Astrocyte (in vitro differentiated cells and primary cell): Measurements from ENCODE around the gene RTL10. TPM values are rescaled to one million over a fixed set of nuclear protein-coding genes. Genes with fewer than 3 reads are reported as not detected.

Experiments
- DNase-seq: peaks from one replicate; pipeline ENCODE4 v3.0.0-alpha.2; 2010; ENCODE audit warnings: low read depth
- FAIRE-seq: peaks from 2 replicates; lab custom pipeline; 2011; peaks lifted over from hg19 to GRCh38; lab: Jason Lieb, UNC
- H2AFZ ChIP-seq: 2 replicates; pipeline ENCODE4 v1.6.0; 2012; ENCODE audit warnings: low read depth, low read length, inconsistent platforms
- H3K27ac ChIP-seq: 2 replicates; pipeline ENCODE4 v1.5.1; 2011; ENCODE audit warnings: low read depth, low read length, inconsistent platforms
- H3K27me3 ChIP-seq: 2 replicates; pipeline ENCODE4 v1.6.0; 2011; ENCODE audit warnings: low read length, inconsistent platforms; ENCODE audit not compliant: insufficient read depth
- H3K36me3 ChIP-seq: 2 replicates; pipeline ENCODE4 v1.5.1; 2011; ENCODE audit warnings: low read length, inconsistent platforms; ENCODE audit not compliant: insufficient read depth
- H3K4me1 ChIP-seq: 2 replicates; pipeline ENCODE4 v1.5.1; 2011; ENCODE audit warnings: low read length, inconsistent platforms; ENCODE audit not compliant: insufficient read depth
- H3K4me2 ChIP-seq: 2 replicates; pipeline ENCODE4 v1.6.0; 2012; ENCODE audit warnings: low read length, inconsistent platforms
- H3K4me3 ChIP-seq: 2 replicates; pipeline ENCODE4 v1.5.1; 2011; ENCODE audit warnings: low read depth, mild to moderate bottlenecking, low read length, inconsistent platforms; ENCODE audit not compliant: insufficient read depth
- H3K79me2 ChIP-seq: 2 replicates; pipeline ENCODE4 v1.6.0; 2012; ENCODE audit warnings: mild to moderate bottlenecking, low read length, inconsistent platforms; ENCODE audit not compliant: insufficient read depth
- H3K9ac ChIP-seq: 2 replicates; pipeline ENCODE4 v1.6.0; 2012; ENCODE audit warnings: mild to moderate bottlenecking, low read length, inconsistent platforms
- H3K9me3 ChIP-seq: 2 replicates; pipeline ENCODE4 v1.5.1; 2012; ENCODE audit warnings: low read depth, mild to moderate bottlenecking, low read length, inconsistent platforms; ENCODE audit not compliant: insufficient read depth
- H4K20me1 ChIP-seq: 2 replicates; pipeline ENCODE4 v1.6.0; 2012; ENCODE audit warnings: low read length, inconsistent platforms; ENCODE audit not compliant: insufficient read depth
- H3K27ac Mint-ChIP-seq: one replicate; pipeline ENCODE4 v1.8.0; 2021; ENCODE audit warnings: mild to moderate bottlenecking, mixed read lengths; ENCODE audit not compliant: unreplicated experiment
- H3K27me3 Mint-ChIP-seq: one replicate; pipeline ENCODE4 v1.8.0; 2021; ENCODE audit warnings: low read depth, mixed read lengths; ENCODE audit not compliant: unreplicated experiment
- H3K36me3 Mint-ChIP-seq: one replicate; pipeline ENCODE4 v1.8.0; 2021; ENCODE audit warnings: low read depth, mixed read lengths; ENCODE audit not compliant: unreplicated experiment
- H3K4me1 Mint-ChIP-seq: one replicate; pipeline ENCODE4 v1.8.0; 2021; ENCODE audit warnings: low read depth, mixed read lengths; ENCODE audit not compliant: unreplicated experiment
- H3K4me3 Mint-ChIP-seq: one replicate; pipeline ENCODE4 v1.8.0; 2021; ENCODE audit warnings: mild to moderate bottlenecking, moderate library complexity, mixed read lengths; ENCODE audit not compliant: unreplicated experiment
- H3K9me3 Mint-ChIP-seq: one replicate; pipeline ENCODE4 v1.8.0; 2021; ENCODE audit warnings: mild to moderate bottlenecking, mixed read lengths; ENCODE audit not compliant: unreplicated experiment
- EZH2 ChIP-seq: IDR thresholded peaks from 2 replicates; pipeline ENCODE4 v1.6.1; 2012; ENCODE audit warnings: mild to moderate bottlenecking, low read length, inconsistent platforms; ENCODE audit not compliant: insufficient read depth
- total RNA-seq: library from RNA; stranded (reverse); gene quantifications from 2 replicates; pipeline ENCODE4 v1.2.1, GENCODE V29; 2021
- TF ChIP-seq, protein P1 (sequence below): IDR thresholded peaks from 2 replicates; pipeline ENCODE4 v1.5.1; 2011; ENCODE audit warnings: low read depth, mild to moderate bottlenecking, inconsistent platforms, low read length, moderate library complexity; ENCODE audit not compliant: insufficient read depth

Gene RTL10
- total RNA-seq, 1 donor from 2014 or later: 43.0 TPM

GRCh38 chr22:19847345-19847632, 7.4 kb downstream of the RTL10 start:
- no peaks in the 10 kb centered on the region for H3K27me3 ChIP-seq
- peaks cover 5% of the 10 kb centered on the region for H3K36me3 ChIP-seq
- FAIRE-seq (no peak), DNase-seq (no peak)
- Mint-ChIP-seq H3K4me3 (no peak overlapping the region), H3K9me3 (no peaks in the 10 kb centered on the region), H3K27ac (no peak overlapping the region), H3K4me1 (peaks cover 29% of the 10 kb centered on the region), H3K36me3 (peaks cover 11% of the 10 kb centered on the region), H3K27me3 (no peaks in the 10 kb centered on the region)
- H3K4me3 ChIP-seq: no peak overlapping the region
- TF ChIP-seq, protein P1, sequence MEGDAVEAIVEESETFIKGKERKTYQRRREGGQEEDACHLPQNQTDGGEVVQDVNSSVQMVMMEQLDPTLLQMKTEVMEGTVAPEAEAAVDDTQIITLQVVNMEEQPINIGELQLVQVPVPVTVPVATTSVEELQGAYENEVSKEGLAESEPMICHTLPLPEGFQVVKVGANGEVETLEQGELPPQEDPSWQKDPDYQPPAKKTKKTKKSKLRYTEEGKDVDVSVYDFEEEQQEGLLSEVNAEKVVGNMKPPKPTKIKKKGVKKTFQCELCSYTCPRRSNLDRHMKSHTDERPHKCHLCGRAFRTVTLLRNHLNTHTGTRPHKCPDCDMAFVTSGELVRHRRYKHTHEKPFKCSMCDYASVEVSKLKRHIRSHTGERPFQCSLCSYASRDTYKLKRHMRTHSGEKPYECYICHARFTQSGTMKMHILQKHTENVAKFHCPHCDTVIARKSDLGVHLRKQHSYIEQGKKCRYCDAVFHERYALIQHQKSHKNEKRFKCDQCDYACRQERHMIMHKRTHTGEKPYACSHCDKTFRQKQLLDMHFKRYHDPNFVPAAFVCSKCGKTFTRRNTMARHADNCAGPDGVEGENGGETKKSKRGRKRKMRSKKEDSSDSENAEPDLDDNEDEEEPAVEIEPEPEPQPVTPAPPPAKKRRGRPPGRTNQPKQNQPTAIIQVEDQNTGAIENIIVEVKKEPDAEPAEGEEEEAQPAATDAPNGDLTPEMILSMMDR: no peak
- TF ChIP-seq EZH2: no peak
- no peak overlapping the region for H3K9ac ChIP-seq
- no peak overlapping the region for H3K4me2 ChIP-seq
- H3K4me1 ChIP-seq: peaks cover 15% of the 10 kb centered on the region
- H3K79me2 ChIP-seq: peaks cover 33% of the 10 kb centered on the region
- no peaks in the 10 kb centered on the region for H3K9me3 ChIP-seq
- H4K20me1 ChIP-seq: peaks cover 94% of the 10 kb centered on the region
- H3K27ac ChIP-seq: no peak overlapping the region
- no peak overlapping the region for H2AFZ ChIP-seq

DNA sequence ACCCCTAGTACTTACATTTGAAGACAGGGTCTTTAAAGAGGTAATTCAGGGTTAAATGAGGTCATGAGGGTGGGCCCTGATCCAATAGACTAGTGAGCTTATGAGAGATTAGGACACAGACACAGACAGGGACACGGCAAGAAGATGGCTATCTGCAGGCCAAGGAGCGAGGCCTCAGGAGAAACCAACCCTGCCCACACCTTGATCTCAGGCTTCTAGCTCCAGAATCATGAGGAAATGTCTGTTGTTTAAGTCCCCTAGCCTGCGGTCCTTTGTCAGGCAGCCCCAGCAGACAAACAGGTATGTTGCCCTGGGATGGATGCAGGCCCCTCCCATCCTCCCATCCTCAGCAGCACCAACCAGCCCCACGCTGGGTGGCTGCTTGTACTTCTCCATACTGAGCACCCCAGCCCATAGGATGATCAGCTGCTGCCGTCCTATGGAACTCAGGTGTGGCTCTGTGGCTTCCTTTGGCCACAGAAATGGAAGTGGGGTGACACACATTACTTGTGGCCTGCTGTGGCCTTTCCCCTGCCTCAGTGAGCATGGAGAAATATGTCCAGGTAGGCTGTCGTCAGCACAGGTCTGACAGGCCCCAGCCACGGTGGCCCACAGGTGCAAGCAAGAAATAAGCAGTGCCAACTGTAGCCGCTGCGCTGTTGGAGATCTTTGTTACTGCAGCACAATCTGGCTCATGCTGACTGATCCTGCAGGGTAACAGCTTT, 7.9 kb downstream of the RTL10 start:
- Mint-ChIP-seq H3K36me3 (peaks cover 8% of the 10 kb centered on the region), H3K4me3 (no peak overlapping the region), H3K4me1 (peaks cover 25% of the 10 kb centered on the region), H3K27me3 (no peaks in the 10 kb centered on the region), H3K27ac (no peak overlapping the region), H3K9me3 (no peaks in the 10 kb centered on the region)
- Histone ChIP-seq H3K4me2 (no peak overlapping the region), H2AFZ (no peak overlapping the region), H3K9ac (no peak overlapping the region), H4K20me1 (peaks cover 94% of the 10 kb centered on the region), H3K4me3 (no peak overlapping the region), H3K27me3 (no peaks in the 10 kb centered on the region), H3K9me3 (no peaks in the 10 kb centered on the region), H3K36me3 (peaks cover 4% of the 10 kb centered on the region), H3K79me2 (peaks cover 28% of the 10 kb centered on the region), H3K27ac (no peak overlapping the region), H3K4me1 (peaks cover 13% of the 10 kb centered on the region)
- TF ChIP-seq EZH2: no peak
- TF ChIP-seq, protein P1: no peak
- DNase-seq: no peak
- FAIRE-seq: no peak

- no peak overlapping the region for H2AFZ ChIP-seq
- H3K27me3 ChIP-seq: no peaks in the 10 kb centered on the region
- peaks cover 17% of the 10 kb centered on the region for H3K4me1 ChIP-seq
- peak overlapping the region; percentile 53 for H3K4me2 ChIP-seq
- no peak for DNase-seq
- peaks cover 82% of the 10 kb centered on the region for H4K20me1 ChIP-seq
- FAIRE-seq: no peak
- peaks cover 2% of the 10 kb centered on the region for H3K36me3 Mint-ChIP-seq
- peaks cover 12% of the 10 kb centered on the region for H3K79me2 ChIP-seq
- H3K9ac ChIP-seq: no peak overlapping the region
- H3K4me1 Mint-ChIP-seq: peaks cover 19% of the 10 kb centered on the region
- H3K36me3 ChIP-seq: peaks cover 2% of the 10 kb centered on the region
- no peak overlapping the region for H3K27ac Mint-ChIP-seq
- no peak overlapping the region for H3K4me3 ChIP-seq
- no peaks in the 10 kb centered on the region for H3K9me3 ChIP-seq
- no peak overlapping the region for H3K4me3 Mint-ChIP-seq
- no peak overlapping the region for H3K27ac ChIP-seq
- no peak for TF ChIP-seq EZH2
- TF ChIP-seq, protein P1: no peak
- no peaks in the 10 kb centered on the region for H3K27me3 Mint-ChIP-seq
- H3K9me3 Mint-ChIP-seq: no peaks in the 10 kb centered on the region
These were observed 9.5 kb downstream of the RTL10 start for GRCh38 chr22:19845054-19845722.
